Caco-2 (cell line): ENCODE results near the gene PLXDC1. TPM values are rescaled to one million over a fixed set of nuclear protein-coding genes. Genes with fewer than 3 reads are reported as not detected.
A peak's percentile ranks its signal among the peaks of the same experiment; 100 is the strongest.

ENCODE experiments used
- BruUV-seq: library from RNA; stranded (reverse); fragments of 400-500 nt; replicated peaks from 2 replicates; lab custom pipeline; 2021; lab: Mats Ljungman, UMichigan
- CTCF ChIA-PET: fragments of 300-600 bp; sonication (Branson Sonifier 250); formaldehyde crosslinking; loops from one replicate; lab custom pipeline; 2022; ENCODE audit warnings: antibody characterized with exemption; lab: Charles Lee
- POLR2A ChIA-PET: fragments of 300-600 bp; sonication (Branson Sonifier 250); formaldehyde crosslinking; loops from one replicate; lab custom pipeline; 2022; ENCODE audit warnings: antibody characterized with exemption; lab: Charles Lee
- DNase-seq, 2 experiments: peaks; one replicate each; pipeline versions ENCODE4 v3.0.0 to v3.0.0-alpha.2; 2020 to 2022
- H3K27me3 ChIP-seq: replicated peaks from 2 replicates; pipeline ENCODE4 v1.6.0; 2011; ENCODE audit warnings: low read length; ENCODE audit not compliant: control insufficient read depth, insufficient read depth
- H3K36me3 ChIP-seq: 2 replicates; pipeline ENCODE4 v1.5.1; 2011; ENCODE audit warnings: low read length; ENCODE audit not compliant: control insufficient read depth, insufficient read depth
- H3K4me1 ChIP-seq: fragments of 250-450 bp; sonication (Bioruptor Pico); 2 replicates; pipeline ENCODE4 v1.5.1; 2020; ENCODE audit warnings: mild to moderate bottlenecking
- H3K4me3 ChIP-seq: 2 replicates; pipeline ENCODE4 v1.5.1; 2011; ENCODE audit warnings: low read depth, mild to moderate bottlenecking, control low read depth, low read length
- H3K9me3 ChIP-seq: fragments of 250-450 bp; sonication (Bioruptor Pico); 2 replicates; pipeline ENCODE4 v1.5.1; 2020; ENCODE audit warnings: mild to moderate bottlenecking, moderate library complexity
- H3K27ac Mint-ChIP-seq: one replicate; pipeline ENCODE4 v1.8.0; 2022; ENCODE audit warnings: mixed read lengths; ENCODE audit not compliant: unreplicated experiment
- H3K27me3 Mint-ChIP-seq: one replicate; pipeline ENCODE4 v1.8.0; 2022; ENCODE audit warnings: mixed read lengths; ENCODE audit not compliant: insufficient read depth, unreplicated experiment
- H3K36me3 Mint-ChIP-seq: one replicate; pipeline ENCODE4 v1.8.0; 2022; ENCODE audit warnings: mild to moderate bottlenecking, mixed read lengths; ENCODE audit not compliant: insufficient read depth, unreplicated experiment
- H3K4me1 Mint-ChIP-seq: one replicate; pipeline ENCODE4 v1.8.0; 2022; ENCODE audit warnings: low read depth, mixed read lengths; ENCODE audit not compliant: unreplicated experiment
- H3K4me3 Mint-ChIP-seq: one replicate; pipeline ENCODE4 v1.8.0; 2022; ENCODE audit warnings: mild to moderate bottlenecking, moderate library complexity, mixed read lengths; ENCODE audit not compliant: unreplicated experiment
- H3K9me3 Mint-ChIP-seq: one replicate; pipeline ENCODE4 v1.8.0; 2022; ENCODE audit warnings: mixed read lengths; ENCODE audit not compliant: unreplicated experiment
- CTCF ChIP-seq, 2 experiments: fragments of 200-600 bp in 1 of 2; IDR thresholded peaks; 1 replicate in 1 of 2; 2 replicates in 1 of 2; pipeline versions ENCODE4 v1.5.1 to v1.8.0; 2011 to 2022; ENCODE audit warnings: antibody characterized with exemption in 1 of 2, control low read depth in 1 of 2, inconsistent platforms in 1 of 2, low read depth in 1 of 2, low read length in 1 of 2, mild to moderate bottlenecking in 1 of 2, moderate library complexity in 1 of 2; ENCODE audit not compliant: insufficient read depth in 1 of 2, severe bottlenecking in 1 of 2, unreplicated experiment in 1 of 2
- intact Hi-C: fragments of 100-400 bp; cut with micrococcal nuclease; formaldehyde crosslinking; loops from one replicate; pipeline ENCODE4 v1.10.0; 2022; ENCODE audit not compliant: unreplicated experiment
- total RNA-seq: library from RNA; stranded (reverse); gene quantifications from 2 replicates; pipeline ENCODE4 v1.2.3, GENCODE V29; 2022

The PLXDC1 gene
- total RNA-seq, 1 experiment from 2014 or later, result 0.14 TPM

- Histone ChIP-seq H3K9me3 (no peaks in the 10 kb centered on the region), H3K4me1 (peaks cover 15% of the 10 kb centered on the region), H3K27me3 (no peaks in the 10 kb centered on the region), H3K4me3 (peak within 1 kb of the TSS; percentile 79), H3K36me3 (peaks cover 9% of the 10 kb centered on the region)
- Mint-ChIP-seq H3K4me1 (peaks cover 6% of the 10 kb centered on the region), H3K4me3 (peak within 1 kb of the TSS; percentile 87), H3K36me3 (peaks cover 31% of the 10 kb centered on the region), H3K27me3 (no peaks in the 10 kb centered on the region), H3K27ac (no peak within 1 kb of the TSS), H3K9me3 (no peaks in the 10 kb centered on the region)
- intact Hi-C loops, result no loop called here
- TF ChIP-seq CTCF (IDR thresholded peaks at IDR 0.05; ENCODE audit: insufficient read depth in 1 of 2, low read depth in 1 of 2, low read length in 1 of 2, severe bottlenecking in 1 of 2, unreplicated experiment in 1 of 2), result no peak
- DNase-seq, result peak; percentile 81 to 86
- POLR2A ChIA-PET, result interaction anchor here (0.5 kb wide), 1 partner anchor 8 kb away, joined by 3 read pairs; no protein-coding TSS in a partner anchor
- BruUV-seq, result no TSS peak
- CTCF ChIA-PET, result interaction anchor here (0.6 to 1.1 kb wide), 4 partner anchors 18 to 222 kb away, joined by 3 to 5 read pairs (median 4); no protein-coding TSS in a partner anchor
Measured at GRCh38 chr17:39197380-39198185, 46.1 kb upstream of the PLXDC1 start, which contains the start of gene CACNB1. Gene CACNB1 (minus strand): TSS chr17:39197669. CDS start chr17:39197495, 174 bp downstream.

GRCh38 chr17:39196808-39197291 is 45.4 kb upstream of the PLXDC1 start:
- peak overlapping the region; percentile 87 for H3K4me3 Mint-ChIP-seq
- no peaks in the 10 kb centered on the region for H3K27me3 Mint-ChIP-seq
- intact Hi-C loops, result no loop called here

More at GRCh38 chr17:39196808-39197291, 45.4 kb upstream of the PLXDC1 start:
- ChIA-PET CTCF (interaction anchor here (0.6 to 0.8 kb wide), 2 partner anchors 214 to 223 kb away, joined by 4 to 5 read pairs; no protein-coding TSS in a partner anchor), POLR2A (interaction anchor here (0.5 kb wide), 1 partner anchor 9 kb away, joined by 3 read pairs; no protein-coding TSS in a partner anchor)
- Histone ChIP-seq H3K9me3 (no peaks in the 10 kb centered on the region), H3K27me3 (no peaks in the 10 kb centered on the region), H3K36me3 (peaks cover 3% of the 10 kb centered on the region), H3K4me3 (peak overlapping the region; percentile 79), H3K4me1 (peaks cover 14% of the 10 kb centered on the region)
- H3K27ac Mint-ChIP-seq, result no peak overlapping the region
- peaks cover 6% of the 10 kb centered on the region for H3K4me1 Mint-ChIP-seq
- no peak for DNase-seq
- H3K9me3 Mint-ChIP-seq, result no peaks in the 10 kb centered on the region
- no TSS peak for BruUV-seq
- peaks cover 24% of the 10 kb centered on the region for H3K36me3 Mint-ChIP-seq
- TF ChIP-seq CTCF (IDR thresholded peaks at IDR 0.05; ENCODE audit: insufficient read depth in 1 of 2, low read depth in 1 of 2, low read length in 1 of 2, severe bottlenecking in 1 of 2, unreplicated experiment in 1 of 2), result no peak
